Midbrain (tissue), 1 donor: ENCODE measurements around the gene AHSG.
A peak's percentile ranks its signal among the peaks of the same experiment; 100 is the strongest.
"Not testable (repeated sequence)": the region's sequence is repeated elsewhere in the genome, so short reads cannot be mapped to it uniquely, and the experiment has no call there.

Experiments used
- DNase-seq: peaks from one replicate; lab custom pipeline; 2025; lab: John Stamatoyannopoulos, UW

Gene AHSG

GRCh38 chr3:186612721-186613636, at the start of gene AHSG:
Gene AHSG, plus strand, starts transcription at chr3:186613060. Its CDS starts 82 bp downstream, at chr3:186613142.
- DNase-seq: no peak

DNA sequence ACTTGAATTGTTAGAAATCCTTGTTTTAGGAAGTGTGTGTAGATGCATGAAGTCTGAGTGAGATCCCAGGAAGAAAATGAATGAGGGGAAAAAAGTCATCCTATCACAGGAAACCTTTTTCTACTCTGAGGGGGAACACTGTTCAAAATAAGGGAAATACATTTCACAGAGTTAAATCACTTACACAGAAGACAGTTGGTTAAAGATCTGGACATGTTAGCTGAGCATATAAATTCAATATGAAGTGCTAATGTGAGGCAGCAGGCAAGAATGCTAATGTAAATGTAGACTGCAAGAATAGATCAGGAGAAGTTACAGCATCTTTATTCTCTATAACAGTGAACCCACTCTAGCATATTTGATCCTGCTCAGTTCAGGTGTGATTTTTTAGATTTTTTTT, 48.3 kb upstream of the AHSG start:
- no peak for DNase-seq

DNA sequence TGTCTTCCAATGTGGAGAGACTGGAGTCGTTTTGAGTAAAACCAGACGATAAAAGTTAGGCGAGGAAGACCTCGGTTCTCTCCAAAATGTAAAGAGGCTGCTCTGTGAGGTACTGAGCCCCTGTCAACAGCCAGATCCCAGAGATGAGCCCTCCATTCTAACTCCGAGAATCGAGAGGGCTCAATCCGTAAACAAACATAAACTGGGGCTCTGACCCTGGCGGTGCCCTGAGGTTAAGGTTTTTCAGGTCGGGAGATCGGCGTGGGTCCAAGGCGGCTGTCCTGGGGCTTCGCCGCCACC, 46.1 kb upstream of the AHSG start:
- DNase-seq: no peak

DNA sequence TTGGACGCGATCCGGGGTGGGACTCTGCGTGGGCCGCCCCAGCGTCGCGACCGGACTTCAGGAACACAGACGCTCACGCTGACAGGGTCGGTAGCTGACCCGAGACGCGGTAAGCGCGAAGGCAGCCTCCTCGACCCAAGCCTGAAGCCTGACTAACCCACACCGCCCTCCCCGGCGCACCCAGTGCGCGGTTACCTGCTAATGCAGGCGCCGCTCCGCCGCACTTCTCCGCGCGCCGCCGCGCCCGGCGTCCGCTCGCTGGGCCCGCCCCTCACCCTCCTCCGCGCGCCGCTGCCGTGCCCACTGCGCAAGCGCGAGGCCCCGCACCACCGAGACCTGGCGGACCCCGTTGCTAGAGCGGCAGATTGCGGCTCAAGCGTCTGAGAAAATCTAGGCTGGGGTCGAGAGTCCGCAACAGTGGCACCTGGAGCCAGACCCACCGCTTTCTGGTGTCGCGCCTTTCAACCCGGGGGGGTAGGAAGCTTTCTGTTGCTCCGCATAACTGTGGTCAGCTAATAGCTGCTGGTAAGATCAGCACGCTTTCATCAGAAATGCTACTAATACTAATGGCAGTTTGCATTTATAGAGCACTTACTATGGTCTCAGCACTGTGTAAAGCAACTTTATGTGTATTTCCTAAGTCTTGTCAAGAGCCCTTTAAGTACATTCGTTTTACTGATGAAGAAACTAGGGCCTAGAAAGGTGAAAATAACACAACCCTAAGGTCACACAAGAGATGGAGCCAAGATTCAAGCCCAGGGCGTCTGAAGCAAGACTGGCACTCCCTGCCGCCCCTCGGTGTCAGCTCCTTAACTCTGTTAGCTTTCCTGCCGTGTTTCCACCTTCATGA, 45.6 kb upstream of the AHSG start, which contains the start of gene TBCCD1:
TSS of gene TBCCD1 (minus strand) at position 268 of the 850 bp plus-strand sequence. CDS start 3,010 bp downstream, outside the sequence.
- peak; percentile 87 for DNase-seq

DNA sequence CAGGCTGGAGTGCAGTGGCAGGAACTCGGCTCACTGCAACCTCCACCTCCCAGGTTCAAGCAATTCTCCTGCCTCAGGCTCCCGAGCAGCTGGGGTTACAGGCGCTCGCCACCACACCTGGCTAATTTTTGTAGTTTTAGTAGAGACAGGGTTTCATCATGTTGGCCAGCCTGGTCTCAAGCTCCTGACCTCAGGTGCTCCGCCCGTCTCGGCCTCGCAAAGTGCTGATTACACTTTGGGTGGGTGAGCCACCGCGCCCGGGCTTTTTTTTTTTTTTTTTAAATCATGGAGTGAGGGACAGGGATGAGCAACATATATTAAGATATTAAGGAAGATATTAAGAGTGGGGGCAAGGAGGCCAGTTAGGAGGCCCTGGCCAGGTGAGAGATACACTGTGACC, 43.5 kb upstream of the AHSG start:
- DNase-seq: not testable (repeated sequence)

- no peak for DNase-seq
These were observed 43.1 kb upstream of the AHSG start for GRCh38 chr3:186569779-186570095.

GRCh38 chr3:186570096-186570940, 42.5 kb upstream of the AHSG start, which contains the start of gene DNAJB11:
Gene DNAJB11, plus strand, starts transcription at chr3:186570720. Its CDS starts 178 bp downstream, at chr3:186570898.
- peak; percentile 100 for DNase-seq

GRCh38 chr3:186570941-186571643, 41.8 kb upstream of the AHSG start:
- DNase-seq: no peak

DNA sequence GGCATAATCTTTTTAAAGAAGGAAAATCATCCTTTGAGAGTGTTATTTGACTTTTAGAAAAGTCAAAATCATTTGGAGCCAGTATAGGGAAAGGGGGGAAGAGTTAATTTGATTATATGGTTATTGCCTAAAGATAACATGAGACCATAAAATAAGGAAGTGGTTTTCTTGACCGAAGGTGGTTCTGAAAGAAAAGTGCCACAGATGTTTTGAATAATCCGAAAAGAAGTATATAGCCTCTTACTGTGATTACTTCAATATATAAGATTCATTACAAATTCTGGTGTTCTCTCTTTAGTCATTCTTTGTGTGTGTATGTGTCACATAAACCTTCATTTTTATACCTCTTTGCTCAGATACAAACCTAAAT, 41.2 kb upstream of the AHSG start:
- no peak for DNase-seq

- no peak for DNase-seq
These were observed 35.3 kb upstream of the AHSG start for GRCh38 chr3:186577521-186577920.

DNA sequence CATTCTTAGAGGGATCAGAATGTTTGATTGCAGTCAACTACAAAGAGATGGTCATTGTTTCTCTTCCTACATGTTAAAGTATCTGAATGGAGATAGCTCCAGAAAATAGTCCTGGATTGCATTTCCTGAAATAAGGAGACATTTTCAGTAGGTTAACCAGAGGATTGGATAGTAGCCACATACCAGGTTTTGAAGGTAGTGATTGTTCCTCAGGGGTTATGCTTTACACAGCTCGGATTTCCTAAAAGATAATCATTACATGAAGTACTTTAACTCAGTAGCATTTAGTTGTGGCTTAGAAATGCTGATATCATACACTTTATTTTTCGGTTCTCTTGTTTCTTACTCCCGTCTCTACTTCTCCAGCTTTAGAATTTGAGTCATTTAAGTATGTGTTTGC, 32.1 kb upstream of the AHSG start:
- DNase-seq: no peak

- DNase-seq: no peak
These were observed 30.3 kb upstream of the AHSG start for GRCh38 chr3:186582541-186582940.

GRCh38 chr3:186583831-186584230, 29.0 kb upstream of the AHSG start:
- DNase-seq: no peak

GRCh38 chr3:186586245-186586644, 26.6 kb upstream of the AHSG start:
- DNase-seq: not testable (repeated sequence)

GRCh38 chr3:186587183-186587582, 25.7 kb upstream of the AHSG start:
- no peak for DNase-seq

DNA sequence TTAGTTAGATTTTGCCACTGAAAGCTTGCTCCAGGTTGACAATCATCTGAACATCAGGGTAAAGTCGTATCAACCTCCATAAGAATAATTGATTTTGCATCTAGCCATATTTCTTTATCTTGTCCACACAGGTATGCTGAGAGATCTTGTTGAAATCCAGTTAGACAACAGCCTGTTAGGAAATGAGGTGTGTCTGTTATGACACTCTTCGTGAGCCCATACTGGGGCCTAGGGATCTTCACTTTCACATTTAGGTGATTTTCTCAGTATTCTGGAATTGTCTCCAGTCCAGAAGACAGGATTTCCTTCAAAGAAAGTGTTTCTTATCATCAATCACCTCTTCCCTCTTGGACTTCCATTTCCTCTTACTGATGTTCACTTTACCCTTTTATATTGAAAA, 24.2 kb upstream of the AHSG start:
- DNase-seq: no peak

GRCh38 chr3:186589121-186589520, 23.7 kb upstream of the AHSG start:
- no peak for DNase-seq

DNA sequence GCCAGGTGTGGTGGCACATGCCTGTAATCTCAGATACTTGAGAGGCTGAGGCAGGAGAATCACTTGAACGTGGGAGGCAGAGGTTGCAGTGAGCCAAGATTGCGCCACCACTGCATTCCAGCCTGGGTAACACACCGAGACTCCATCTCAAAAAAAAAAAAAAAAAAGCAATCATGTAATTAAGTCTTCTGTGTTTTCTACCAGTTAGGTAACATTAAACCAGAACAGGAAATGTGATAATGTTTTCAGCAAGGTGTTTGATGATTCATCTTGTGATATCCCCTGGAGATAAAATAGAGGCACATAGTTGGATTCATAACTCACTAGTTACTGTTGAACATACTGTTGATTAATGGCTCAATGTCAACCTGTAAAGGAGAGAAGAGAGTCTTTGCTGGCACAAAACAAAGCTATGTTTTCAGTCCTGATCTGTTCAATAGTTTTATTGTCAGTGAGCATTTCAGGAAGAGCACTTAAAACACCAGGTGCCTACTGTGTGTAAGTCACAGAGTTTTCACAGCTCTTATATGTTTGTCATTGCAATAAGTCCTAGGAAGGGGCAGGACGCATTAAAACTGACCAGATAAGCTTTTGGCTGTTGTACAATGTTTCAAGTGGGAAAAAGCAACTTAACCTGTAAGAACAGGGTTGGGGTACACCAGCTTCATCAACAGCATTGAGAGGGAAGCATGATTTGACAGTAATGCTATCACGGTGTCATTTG, 22.8 kb upstream of the AHSG start:
- DNase-seq: no peak

GRCh38 chr3:186590580-186591295, 22.1 kb upstream of the AHSG start:
- DNase-seq: no peak

DNA sequence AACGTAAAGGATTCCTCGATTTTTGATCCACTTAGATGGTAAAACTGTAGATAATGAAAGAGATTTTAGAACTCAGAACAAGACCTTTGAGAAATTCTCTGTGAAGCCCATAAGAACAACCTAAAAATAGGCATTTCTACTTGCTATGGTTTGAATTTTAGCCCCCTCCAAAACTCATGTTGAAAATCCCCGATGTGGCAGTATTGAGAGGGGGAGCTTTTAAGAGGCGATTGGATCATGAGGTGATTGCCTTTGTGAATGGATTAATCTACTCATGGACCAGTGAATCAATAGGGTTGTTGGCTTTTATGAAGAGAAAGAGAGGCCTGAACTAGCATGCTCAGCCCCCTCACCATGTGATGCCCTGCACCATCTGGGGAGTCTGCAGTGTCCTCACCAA, 20.2 kb upstream of the AHSG start:
- DNase-seq: no peak
